Dedifferentiated amniotic fluid mesenchymal stem cell (primary cell): ENCODE measurements around the gene PHLDB3.
"Not testable (repeated sequence)": the region's sequence is repeated elsewhere in the genome, so short reads cannot be mapped to it uniquely, and the experiment has no call there.

Source experiments
- DNase-seq: peaks from one replicate; pipeline ENCODE4 v3.0.0-alpha.2; 2016; ENCODE audit errors: extremely low spot score

PHLDB3 gene

GRCh38 chr19:43504426-43505185 lies at the start of gene PHLDB3:
Gene PHLDB3 (minus strand): TSS chr19:43504746. CDS start chr19:43504118, 628 bp downstream.
- DNase-seq: no peak

GRCh38 chr19:43553656-43554055 lies 49.1 kb upstream of the PHLDB3 start:
- no peak for DNase-seq

GRCh38 chr19:43552616-43553015 lies 48.1 kb upstream of the PHLDB3 start:
- no peak for DNase-seq

DNA sequence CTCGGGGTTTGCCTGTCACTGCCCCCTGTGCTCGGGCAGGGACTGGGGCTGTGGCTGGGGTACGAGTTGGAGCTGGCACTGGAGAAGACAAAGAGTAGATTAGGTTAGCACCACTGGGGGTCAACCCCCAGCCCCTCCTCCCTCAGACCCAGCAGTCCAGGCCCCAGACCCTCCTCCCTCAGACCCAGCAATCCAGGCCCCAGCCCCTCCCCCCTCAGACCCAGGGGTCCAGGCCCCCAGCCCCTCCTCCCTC lies 47.6 kb upstream of the PHLDB3 start:
- no peak for DNase-seq

DNA sequence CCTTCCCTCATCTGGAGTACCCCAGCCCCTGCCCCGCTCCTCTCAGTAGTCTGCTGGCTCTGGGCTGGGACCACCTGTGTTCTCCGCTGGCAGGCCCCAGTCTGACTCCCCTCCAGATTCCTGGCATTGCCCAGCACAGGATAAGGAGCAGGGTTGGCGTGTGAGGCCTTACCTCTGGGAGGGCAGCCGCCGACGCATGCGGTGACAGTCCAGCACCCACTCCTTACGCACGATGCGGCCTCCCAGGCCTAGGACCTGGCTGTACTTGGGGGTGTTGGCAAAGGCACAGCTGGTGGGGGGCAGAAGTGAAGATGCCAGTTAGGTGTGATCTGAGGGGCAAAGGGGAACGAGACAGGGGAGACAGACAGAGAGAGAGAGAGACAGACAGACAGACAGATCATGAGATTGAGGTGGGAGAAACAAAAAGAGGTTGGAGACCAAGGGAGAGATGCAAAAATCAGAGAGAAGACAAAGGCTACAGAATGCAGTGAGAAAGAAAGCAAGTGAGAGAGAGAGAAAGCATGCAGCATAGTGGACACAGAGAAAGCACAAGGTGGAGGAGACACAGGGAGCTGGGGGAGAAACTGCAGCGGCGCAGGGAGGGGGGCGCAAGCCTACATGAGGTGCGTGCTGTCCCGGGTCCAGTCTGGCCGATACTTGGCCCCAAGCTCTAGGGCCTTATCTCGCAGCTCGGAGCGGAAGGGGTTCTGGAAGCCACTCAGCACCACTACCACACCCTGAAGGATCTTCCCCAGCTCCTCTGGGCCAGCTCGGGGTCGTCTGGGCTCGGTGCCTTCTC lies 47.1 kb upstream of the PHLDB3 start:
- DNase-seq: no peak

DNA sequence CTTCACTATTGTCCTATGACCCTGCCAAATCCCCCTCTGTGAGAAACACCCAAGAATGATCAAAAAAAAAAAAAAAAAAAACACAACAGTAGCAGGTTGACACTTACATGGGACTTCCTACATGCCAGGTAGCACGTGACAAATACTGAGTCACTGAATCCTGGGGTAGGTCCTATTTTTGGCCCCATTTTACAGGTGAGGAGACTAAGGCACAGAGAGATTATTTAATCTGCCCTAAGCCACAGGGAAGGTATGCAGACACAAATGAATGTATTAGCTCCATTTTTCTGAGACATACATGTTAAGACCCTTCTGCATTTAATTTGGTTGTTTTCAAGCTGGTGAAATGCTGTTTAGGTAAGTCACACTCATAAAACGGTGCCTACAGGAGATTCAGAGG lies 44.2 kb upstream of the PHLDB3 start:
- DNase-seq: no peak

DNA sequence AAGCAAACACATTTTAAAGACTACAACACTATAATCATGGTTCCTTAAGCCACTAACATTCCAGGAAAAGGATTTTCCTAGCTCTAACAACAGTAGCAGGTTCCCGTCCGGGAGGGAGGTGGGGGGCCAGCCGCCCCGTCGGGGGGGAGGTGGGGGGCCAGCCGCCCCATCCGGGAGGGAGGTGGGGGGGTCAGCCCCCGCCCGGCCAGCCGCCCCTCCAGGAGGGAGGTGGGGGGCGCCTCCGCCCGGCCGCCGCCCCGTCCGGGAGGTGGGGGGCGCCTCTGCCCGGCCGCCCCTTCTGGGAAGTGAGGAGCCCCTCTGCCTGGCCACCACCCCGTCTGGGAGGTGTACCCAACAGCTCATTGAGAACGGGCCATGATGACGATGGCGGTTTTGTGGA lies 43.4 kb upstream of the PHLDB3 start:
- DNase-seq: not testable (repeated sequence)

DNA sequence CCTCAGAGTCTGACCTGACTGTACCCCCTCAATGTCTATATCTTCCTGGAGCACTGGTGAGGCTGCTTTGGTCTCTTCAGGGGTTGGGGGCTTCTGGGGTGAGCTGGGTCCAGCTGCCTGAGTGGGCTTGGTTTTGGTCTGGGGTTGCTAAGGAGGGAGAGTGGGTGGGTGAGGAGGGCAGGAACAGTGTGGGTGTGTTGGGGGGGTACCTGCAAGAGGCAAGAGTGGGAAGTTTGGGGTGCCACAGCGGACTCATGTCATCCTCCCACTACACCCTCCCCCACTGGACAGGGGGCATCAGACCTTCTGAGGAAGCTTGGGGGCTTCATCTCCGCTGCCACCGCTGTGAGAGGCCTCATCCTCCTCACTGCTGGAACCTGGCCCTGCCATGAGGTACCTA lies 42.0 kb upstream of the PHLDB3 start:
- DNase-seq: no peak

DNA sequence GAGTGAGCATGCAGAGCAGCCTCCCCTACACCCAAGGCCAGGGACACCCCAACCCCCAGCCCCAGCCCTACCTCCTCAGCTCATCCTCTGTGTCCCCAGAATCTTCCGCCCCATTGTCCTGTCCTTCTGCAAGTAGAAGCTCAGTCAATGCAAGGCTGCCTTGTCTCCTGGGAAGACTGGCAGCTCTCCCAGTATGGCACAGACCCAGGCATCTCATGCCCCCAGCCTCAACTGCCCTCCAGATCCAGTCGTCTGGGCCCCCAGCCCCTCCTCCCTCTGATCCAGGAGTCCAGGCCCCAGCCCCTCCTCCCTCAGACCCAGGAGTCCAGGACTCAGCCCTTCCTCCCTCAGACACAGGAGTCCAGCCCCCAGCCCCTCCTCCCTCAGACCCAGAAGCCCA lies 41.4 kb upstream of the PHLDB3 start:
- no peak for DNase-seq

DNA sequence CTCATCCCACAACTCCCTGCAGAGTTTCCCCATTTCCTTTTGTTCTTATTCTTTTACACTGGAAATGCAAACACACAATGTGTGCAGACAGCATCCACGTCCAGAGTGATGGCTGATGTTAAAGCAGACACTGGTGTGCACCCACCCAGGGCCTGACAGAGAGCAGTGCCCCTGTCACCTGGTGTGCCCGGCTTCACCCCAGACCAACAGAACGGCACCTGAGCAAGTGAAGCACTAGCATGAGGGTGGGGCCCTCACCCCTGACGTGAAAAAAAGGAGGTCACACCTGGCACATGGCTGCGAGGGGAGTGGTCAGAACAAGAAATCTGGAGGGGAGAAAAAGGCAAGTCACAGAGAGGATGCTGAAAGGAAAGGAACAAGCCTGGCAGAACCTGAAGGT lies 40.7 kb upstream of the PHLDB3 start:
- no peak for DNase-seq

- DNase-seq: no peak
Measured at GRCh38 chr19:43544077-43544476, 39.5 kb upstream of the PHLDB3 start.

GRCh38 chr19:43541920-43542650 lies 37.5 kb upstream of the PHLDB3 start:
- DNase-seq: no peak

GRCh38 chr19:43540381-43540780 lies 35.8 kb upstream of the PHLDB3 start:
- DNase-seq: no peak

DNA sequence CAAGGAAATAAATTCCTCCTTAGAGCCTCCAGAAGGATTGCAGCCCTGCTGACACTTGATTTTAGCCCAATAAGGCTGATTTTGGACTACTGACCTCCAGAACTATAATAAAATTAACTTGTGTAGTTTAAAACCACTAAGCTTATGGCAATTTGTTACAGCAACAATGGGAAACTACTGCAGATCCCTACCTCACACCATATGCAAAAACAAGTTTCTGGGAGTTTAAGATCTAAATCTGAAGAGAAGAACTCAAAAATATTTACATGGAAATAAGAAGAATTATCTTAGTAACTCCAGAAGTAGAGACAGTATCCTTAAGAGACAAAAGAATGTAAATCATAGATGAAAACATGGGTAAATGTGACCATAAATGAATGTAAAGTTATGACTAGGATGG lies 34.4 kb upstream of the PHLDB3 start:
- no peak for DNase-seq

DNA sequence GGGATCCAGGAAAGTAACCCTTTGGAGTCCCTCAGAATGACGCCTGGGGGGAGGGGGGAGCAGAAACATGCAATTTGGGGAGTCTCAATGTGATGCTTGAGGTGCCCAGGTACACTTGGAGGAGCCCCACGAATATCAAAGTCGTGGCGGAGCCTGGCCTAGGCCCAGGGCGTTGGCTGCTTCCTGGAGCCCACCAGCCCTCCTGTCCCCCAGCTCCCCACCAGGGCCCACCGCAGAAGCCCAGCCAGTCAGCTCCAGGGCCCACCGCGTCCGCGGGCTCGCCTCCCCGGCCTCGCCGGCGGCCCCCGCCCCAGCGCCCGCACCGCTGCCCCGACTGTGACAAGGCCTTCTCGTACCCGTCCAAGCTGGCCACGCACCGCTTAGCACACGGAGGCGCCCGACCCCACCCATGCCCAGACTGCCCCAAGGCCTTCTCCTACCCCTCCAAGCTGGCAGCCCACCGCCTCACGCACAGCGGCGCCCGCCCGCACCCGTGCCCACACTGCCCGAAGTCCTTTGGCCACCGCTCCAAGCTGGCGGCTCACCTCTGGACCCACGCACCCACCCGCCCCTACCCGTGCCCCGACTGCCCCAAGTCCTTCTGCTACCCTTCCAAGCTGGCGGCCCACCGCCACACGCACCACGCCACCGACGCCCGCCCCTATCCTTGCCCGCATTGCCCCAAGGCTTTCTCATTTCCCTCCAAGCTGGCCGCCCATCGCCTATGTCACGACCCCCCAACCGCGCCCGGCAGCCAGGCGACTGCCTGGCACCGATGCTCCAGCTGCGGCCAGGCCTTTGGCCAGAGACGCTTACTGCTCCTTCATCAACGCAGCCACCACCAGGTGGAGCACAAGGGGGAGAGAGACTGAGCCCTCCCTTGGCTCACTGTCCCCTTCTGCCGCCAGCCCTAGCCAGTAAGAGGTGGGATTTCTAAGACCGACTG lies 30.5 kb upstream of the PHLDB3 start:
- DNase-seq: no peak

- no peak for DNase-seq
Measured at GRCh38 chr19:43534305-43534815, 29.8 kb upstream of the PHLDB3 start.

GRCh38 chr19:43533546-43534304 lies 29.2 kb upstream of the PHLDB3 start:
- DNase-seq: peak; percentile 98

- DNase-seq: peak; percentile 90
Measured at GRCh38 chr19:43532962-43533545, 28.5 kb upstream of the PHLDB3 start, which contains the start of gene ZNF575. Gene ZNF575 (plus strand): TSS chr19:43533188. CDS start chr19:43534423, 1,235 bp downstream.

- DNase-seq: no peak
Measured at GRCh38 chr19:43532571-43532961, 28.0 kb upstream of the PHLDB3 start.
